Activated CD8-positive, alpha-beta memory T cell treated with anti-CD3 and anti-CD28 coated beads, Interleukin-2, amount 50 U/mL, for 24 hours (primary cell): ENCODE measurements around the gene C17orf100.
"Not testable (repeated sequence)": the region's sequence is repeated elsewhere in the genome, so short reads cannot be mapped to it uniquely, and the experiment has no call there.

Source experiments
- DNase-seq: peaks from one replicate; pipeline ENCODE4 v3.0.0-alpha.2; 2020; ENCODE audit errors: extremely low read depth

The C17orf100 gene

DNA sequence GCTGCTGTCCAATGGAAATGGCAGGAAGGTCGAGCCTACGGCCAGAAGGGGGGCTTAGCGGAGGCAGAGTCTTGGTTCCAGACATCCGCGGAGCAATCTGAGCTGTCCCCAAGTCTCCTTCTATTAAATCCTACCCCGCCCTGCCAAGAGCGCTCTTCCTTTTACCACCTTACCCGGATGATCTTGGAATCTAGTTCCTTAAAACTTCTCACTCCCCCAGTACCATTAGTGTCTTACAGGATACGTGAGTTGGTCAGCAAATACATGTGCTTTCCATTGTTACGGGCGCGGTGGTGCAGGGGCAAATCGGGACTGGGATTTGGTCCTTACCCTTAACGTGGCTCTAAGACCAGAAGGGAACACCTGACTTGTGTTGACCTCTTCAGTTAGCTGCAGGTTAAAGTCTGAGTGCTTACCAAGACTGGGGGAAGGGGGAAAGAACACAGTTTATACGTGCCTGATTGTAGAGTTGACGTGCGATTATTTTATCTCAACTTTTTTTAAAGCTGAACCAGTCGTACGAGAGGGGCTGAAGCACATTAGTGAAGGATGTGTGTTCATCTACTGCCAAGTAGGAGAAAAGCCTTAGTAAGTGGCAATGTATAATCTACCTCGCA is 10.2 kb upstream of the C17orf100 start:
- no peak for DNase-seq

GRCh38 chr17:6642592-6642991 is 9.0 kb upstream of the C17orf100 start:
- DNase-seq: no peak

DNA sequence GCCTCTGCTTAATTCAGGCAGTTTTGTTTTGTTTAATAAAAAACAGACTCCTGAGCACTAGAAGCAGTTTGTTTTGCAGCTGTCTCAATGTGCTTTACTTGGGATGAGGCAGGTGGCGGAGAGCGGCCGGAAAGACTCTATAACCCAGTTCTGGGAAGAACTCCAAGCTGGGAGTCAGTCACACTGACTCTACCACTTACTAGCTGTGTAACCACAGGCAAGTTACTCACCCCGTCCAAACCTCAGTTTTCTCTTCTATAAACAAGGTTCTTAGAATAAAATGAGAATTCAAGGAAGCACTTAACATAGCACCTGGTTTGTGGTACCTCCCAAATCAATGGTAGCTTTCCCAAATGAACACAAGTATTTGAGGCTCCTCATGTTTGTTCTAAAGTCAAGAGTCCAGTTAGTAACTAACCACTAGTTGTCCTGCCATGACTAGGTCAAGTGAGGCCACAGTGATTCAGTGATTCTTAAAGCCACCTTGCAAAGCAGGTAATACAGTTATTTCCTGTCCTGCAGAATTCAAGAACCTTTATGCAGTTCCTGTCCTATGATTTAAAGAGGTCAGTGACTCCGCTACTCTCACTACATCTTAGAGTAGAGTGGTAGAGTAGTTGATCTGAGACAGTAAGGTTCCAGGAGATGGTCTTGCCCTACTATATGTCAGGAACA is 8.0 kb upstream of the C17orf100 start:
- DNase-seq: no peak

DNA sequence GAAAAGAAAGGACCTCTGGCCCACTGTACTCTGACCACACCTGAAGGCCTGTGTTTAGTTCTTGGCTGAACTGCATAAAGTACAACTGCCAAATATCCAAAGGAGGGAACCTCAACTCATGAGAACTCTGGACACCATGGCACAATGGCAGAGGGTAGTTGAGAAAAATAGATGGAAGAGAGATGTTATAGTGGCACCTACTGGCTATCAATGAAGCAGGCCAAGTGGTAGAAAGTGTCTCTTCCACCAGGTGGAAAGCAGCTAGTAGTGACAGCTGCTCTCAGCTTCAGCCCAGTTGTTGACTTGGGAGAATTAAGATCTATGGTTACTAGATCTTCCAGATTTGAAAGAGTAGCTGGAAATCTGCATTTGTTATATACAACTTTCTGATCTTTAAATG is 3.4 kb upstream of the C17orf100 start:
- DNase-seq: no peak

GRCh38 chr17:6651919-6652452 is 424 bp downstream of the C17orf100 start:
- DNase-seq: no peak

GRCh38 chr17:6654841-6655731 is 3.5 kb downstream of the C17orf100 start:
- DNase-seq: no peak

GRCh38 chr17:6655732-6656361 is 4.3 kb downstream of the C17orf100 start:
- not testable (repeated sequence) for DNase-seq

- DNase-seq: not testable (repeated sequence)
These were observed 5.5 kb downstream of the C17orf100 start for GRCh38 chr17:6656797-6657632.

DNA sequence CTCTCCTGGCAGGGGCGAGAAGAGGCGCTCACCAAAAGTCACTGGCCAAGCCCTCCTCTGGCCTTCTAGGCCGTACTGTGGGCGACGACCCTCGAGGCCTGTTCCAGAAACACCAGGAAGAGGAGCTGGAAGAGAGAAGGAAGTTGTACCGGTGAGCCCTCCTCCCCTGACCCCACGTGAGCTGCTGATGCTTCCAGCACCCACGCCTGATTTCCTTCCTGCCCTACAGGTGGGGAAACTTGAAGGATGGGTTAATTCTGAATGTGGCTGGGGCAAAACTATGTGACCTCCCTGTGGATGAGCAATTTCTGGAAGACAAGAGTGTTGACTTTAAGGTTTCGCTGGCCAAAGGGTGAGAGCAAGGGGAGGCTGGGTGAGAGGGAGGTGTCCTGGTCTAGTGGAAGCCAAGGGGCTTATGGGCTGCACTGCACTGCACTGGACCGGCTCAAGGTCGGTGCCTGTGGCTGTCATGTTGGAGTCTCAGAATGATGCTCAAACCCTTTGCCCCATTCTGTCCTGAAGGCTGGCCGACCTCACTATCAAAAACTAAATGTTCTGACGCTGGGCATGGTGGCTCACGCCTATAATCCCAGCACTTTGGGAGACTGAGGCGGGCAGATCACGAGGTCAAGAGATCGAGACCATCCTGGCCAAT is 6.2 kb downstream of the C17orf100 start:
- DNase-seq: no peak

GRCh38 chr17:6658411-6658810 is 6.8 kb downstream of the C17orf100 start:
- not testable (repeated sequence) for DNase-seq

DNA sequence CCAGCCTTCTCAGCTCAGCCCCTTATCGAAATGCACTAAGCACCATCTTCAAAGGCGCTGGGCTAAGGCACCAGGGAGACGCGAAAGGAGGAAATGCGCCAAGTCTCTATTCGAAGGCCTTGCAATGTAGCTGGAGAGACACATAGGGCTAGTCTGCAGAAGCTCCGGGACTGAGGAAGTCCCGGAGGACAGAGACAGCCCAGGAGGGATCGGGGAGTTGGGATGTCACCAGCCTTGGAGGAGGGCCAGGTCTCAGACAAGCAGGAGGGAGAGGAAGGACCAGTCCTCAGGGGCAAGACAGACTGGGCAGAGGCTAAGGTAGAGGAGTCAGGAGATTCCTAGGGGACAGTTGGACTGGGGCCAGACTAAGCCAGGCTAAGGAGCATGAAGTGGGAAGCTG is 8.5 kb downstream of the C17orf100 start:
- no peak for DNase-seq

- no peak for DNase-seq
These were observed 9.4 kb downstream of the C17orf100 start for GRCh38 chr17:6660805-6661463.

- no peak for DNase-seq
These were observed 9.9 kb downstream of the C17orf100 start for GRCh38 chr17:6661464-6661848.

GRCh38 chr17:6663200-6663599 is 11.6 kb downstream of the C17orf100 start:
- DNase-seq: not testable (repeated sequence)

DNA sequence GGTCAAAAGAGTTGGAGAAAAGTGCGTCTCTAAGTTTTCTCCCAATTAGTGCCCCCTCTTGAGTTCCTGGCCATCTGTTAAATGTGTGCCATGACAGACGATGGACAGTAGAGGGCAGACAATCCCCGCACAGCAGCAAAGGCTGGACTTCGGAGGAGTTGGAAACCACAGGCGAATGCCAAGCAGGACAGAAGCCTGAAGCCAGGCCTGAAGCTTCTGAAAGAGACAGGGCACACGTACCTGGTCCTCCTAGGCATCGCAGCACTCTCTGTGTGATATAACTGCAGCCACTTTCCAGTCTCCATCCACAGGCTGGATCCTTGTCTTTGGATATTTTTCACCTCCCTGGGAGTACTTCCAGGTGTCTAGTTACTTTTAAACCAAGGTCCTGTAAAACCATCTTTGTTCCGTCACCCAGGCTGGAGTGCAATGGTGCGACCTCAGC is 14.5 kb downstream of the C17orf100 start:
- no peak for DNase-seq

- no peak for DNase-seq
These were observed 15.0 kb downstream of the C17orf100 start for GRCh38 chr17:6666557-6666956.

GRCh38 chr17:6667516-6667915 is 16.0 kb downstream of the C17orf100 start:
- no peak for DNase-seq

DNA sequence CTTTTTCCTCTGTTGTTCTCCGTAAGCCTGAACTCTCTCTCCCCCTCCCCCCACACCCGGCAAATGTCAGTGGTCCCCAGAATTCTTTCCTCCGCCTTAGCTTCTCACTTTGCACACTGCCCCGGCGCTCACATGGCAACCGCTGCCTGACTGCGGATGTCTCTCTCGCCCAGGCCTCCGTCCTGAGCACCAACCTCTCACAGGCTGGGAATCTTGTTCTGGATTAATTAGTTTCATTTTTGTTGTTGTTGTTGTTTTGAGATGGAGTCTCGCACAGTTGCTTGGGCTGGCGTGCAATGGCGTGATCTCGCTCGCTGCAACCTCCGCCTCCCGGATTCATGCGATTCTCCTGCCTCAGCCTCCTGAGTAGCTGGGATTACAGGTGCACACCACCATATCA is 16.7 kb downstream of the C17orf100 start:
- DNase-seq: no peak

GRCh38 chr17:6668727-6669425 is 17.3 kb downstream of the C17orf100 start:
- DNase-seq: no peak
